Heart left ventricle (tissue), 13 donors: ENCODE data around the gene SYT11.

Source experiments
- CTCF ChIP-seq, 12 donors: fragments of 200-600 bp; sonication (generic) in 4 of 12; IDR thresholded peaks; one replicate each; pipeline versions ENCODE4 v1.5.0 to v1.8.0; 2018 to 2022; ENCODE audit warnings: antibody characterized with exemption in 12 of 12, mild to moderate bottlenecking in 5 of 12
- POLR2A ChIP-seq, 2 donors: fragments of 450-650 bp; IDR thresholded peaks; one replicate each; pipeline ENCODE4 v1.6.1; 2017; ENCODE audit warnings: antibody characterized with exemption in 2 of 2, mild to moderate bottlenecking in 2 of 2, moderate library complexity in 2 of 2
- donor health status: ischemic (EF 13 %, LVEDD 7.1; RV severe dilation, severe dysfunction).
- donor health status: DM: no; HTN: yes; CAD: no.
- donor health status: DM: no; HTN: no; CAD: no.
- donor health status: ischemic (EF 25% LVEDD 6.9; RV normal size, moderate dysfunction).
- donor health status: ischemic (EF 25% LVEDD 5.7; RV mildly dilated, moderate dysfunction).
- donor health status: ischemic (EF 35%, LVEDD 5.7; RV mildly dilated, moderate dysfunction).
- donor health status: nonischemic (EF 11% LVEDD 7.7; RV severe dilation, severe dysfunction).
- donor health status: DM: yes; HTN: yes; CAD: no.
- donor health status: PGD.
- donor health status: ischemic (EF 29% LVEDD 5.4; RV normal size, mild dysfunction).
- donor health status: nonischemic (EF 23%, LVEDD 6.1; RV moderate dilation, normal function).

- TF ChIP-seq CTCF (IDR thresholded peaks at IDR 0.05) (no peak), POLR2A (IDR thresholded peaks at IDR 0.05) (no peak)
These were observed 31.9 kb upstream of the SYT11 start for GRCh38 chr1:155827450-155827849.
